ENCODE data around the gene TMPRSS9. TPM values are rescaled to one million over a fixed set of nuclear protein-coding genes. Genes with fewer than 3 reads are reported as not detected.
"Not testable (repeated sequence)": the region's sequence is repeated elsewhere in the genome, so short reads cannot be mapped to it uniquely, and the experiment has no call there.

TMPRSS9 gene
- total RNA-seq, 1 experiment from 2014 or later = 0.66 TPM

DNA sequence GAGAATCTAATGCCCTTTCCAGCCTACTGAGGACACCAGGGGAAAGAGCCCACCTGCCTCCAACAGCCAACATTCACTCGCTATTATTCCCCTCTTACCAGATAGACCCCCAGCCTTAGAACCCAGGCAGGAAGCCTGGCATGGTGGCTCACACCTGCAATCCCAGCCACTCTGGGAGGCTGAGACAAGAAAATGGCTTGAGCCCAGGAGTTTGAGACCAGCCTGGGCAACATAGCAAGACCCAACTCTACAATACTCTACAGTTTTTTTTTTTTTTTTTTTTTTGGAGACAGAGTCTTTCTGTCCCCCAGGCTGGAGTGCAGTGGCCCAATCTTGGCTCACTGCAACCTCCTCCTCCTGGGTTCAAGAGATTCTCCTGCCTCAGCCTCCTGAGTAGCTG is 100.2 kb downstream of the TMPRSS9 start:
- BruUV-seq (replicated peaks) = no TSS peak
- Histone ChIP-seq H3K27me3 (replicated peaks; ENCODE audit: control insufficient read depth, insufficient read depth, low read length) (no peaks in the 10 kb centered on the region), H3K4me3 (ENCODE audit: low read depth, low read length) (no peak overlapping the region), H3K9me3 (no peaks in the 10 kb centered on the region), H3K4me1 (peaks cover 3% of the 10 kb centered on the region; the same call in 1 of the 2 replicates), H3K36me3 (ENCODE audit: control insufficient read depth, insufficient read depth, low read length) (no peaks in the 10 kb centered on the region)
- ChIA-PET CTCF (no interaction called here), POLR2A (interaction anchor here (0.7 kb wide), 1 partner anchor 83 kb away, joined by 16 read pairs; no protein-coding TSS in a partner anchor)
- no peaks in the 10 kb centered on the region for H3K4me1 Mint-ChIP-seq (ENCODE audit: low read depth, unreplicated experiment)
- no peaks in the 10 kb centered on the region for H3K27me3 Mint-ChIP-seq (ENCODE audit: insufficient read depth, unreplicated experiment)
- no peaks in the 10 kb centered on the region for H3K9me3 Mint-ChIP-seq (ENCODE audit: unreplicated experiment)
- no peak overlapping the region for H3K4me3 Mint-ChIP-seq (ENCODE audit: unreplicated experiment)
- no peak for DNase-seq
- H3K27ac Mint-ChIP-seq (ENCODE audit: unreplicated experiment) = no peak overlapping the region
- intact Hi-C loops (cut with micrococcal nuclease; ENCODE audit: unreplicated experiment) = no loop called here
- no peak for TF ChIP-seq CTCF (IDR thresholded peaks at IDR 0.05; ENCODE audit: insufficient read depth in 1 of 2, low read depth in 1 of 2, low read length in 1 of 2, severe bottlenecking in 1 of 2, unreplicated experiment in 1 of 2)
- peaks cover 5% of the 10 kb centered on the region for H3K36me3 Mint-ChIP-seq (ENCODE audit: insufficient read depth, unreplicated experiment)

GRCh38 chr19:2461751-2462634 is 101.9 kb downstream of the TMPRSS9 start:
- no TSS peak for BruUV-seq (replicated peaks)
- H3K27me3 Mint-ChIP-seq (ENCODE audit: insufficient read depth, unreplicated experiment) = no peaks in the 10 kb centered on the region
- TF ChIP-seq CTCF (IDR thresholded peaks at IDR 0.05; ENCODE audit: insufficient read depth in 1 of 2, low read depth in 1 of 2, low read length in 1 of 2, severe bottlenecking in 1 of 2, unreplicated experiment in 1 of 2) = no peak
- H3K9me3 Mint-ChIP-seq (ENCODE audit: unreplicated experiment) = no peaks in the 10 kb centered on the region
- no peak overlapping the region for H3K27ac Mint-ChIP-seq (ENCODE audit: unreplicated experiment)
- Histone ChIP-seq H3K4me3 (ENCODE audit: low read depth, low read length) (no peak overlapping the region), H3K27me3 (replicated peaks; ENCODE audit: control insufficient read depth, insufficient read depth, low read length) (no peaks in the 10 kb centered on the region), H3K9me3 (no peaks in the 10 kb centered on the region), H3K36me3 (ENCODE audit: control insufficient read depth, insufficient read depth, low read length) (no peaks in the 10 kb centered on the region), H3K4me1 (no peaks in the 10 kb centered on the region)
- no peaks in the 10 kb centered on the region for H3K4me1 Mint-ChIP-seq (ENCODE audit: low read depth, unreplicated experiment)
- POLR2A ChIA-PET = interaction anchor here (1.5 kb wide), 1 partner anchor 14 kb away, joined by 11 read pairs; the partner anchor contains the start of gene GADD45B
- intact Hi-C loops (cut with micrococcal nuclease; ENCODE audit: unreplicated experiment) = no loop called here
- peaks cover 5% of the 10 kb centered on the region for H3K36me3 Mint-ChIP-seq (ENCODE audit: insufficient read depth, unreplicated experiment)
- CTCF ChIA-PET = no interaction called here
- H3K4me3 Mint-ChIP-seq (ENCODE audit: unreplicated experiment) = peak overlapping the region; percentile 55
- no peak for DNase-seq

DNA sequence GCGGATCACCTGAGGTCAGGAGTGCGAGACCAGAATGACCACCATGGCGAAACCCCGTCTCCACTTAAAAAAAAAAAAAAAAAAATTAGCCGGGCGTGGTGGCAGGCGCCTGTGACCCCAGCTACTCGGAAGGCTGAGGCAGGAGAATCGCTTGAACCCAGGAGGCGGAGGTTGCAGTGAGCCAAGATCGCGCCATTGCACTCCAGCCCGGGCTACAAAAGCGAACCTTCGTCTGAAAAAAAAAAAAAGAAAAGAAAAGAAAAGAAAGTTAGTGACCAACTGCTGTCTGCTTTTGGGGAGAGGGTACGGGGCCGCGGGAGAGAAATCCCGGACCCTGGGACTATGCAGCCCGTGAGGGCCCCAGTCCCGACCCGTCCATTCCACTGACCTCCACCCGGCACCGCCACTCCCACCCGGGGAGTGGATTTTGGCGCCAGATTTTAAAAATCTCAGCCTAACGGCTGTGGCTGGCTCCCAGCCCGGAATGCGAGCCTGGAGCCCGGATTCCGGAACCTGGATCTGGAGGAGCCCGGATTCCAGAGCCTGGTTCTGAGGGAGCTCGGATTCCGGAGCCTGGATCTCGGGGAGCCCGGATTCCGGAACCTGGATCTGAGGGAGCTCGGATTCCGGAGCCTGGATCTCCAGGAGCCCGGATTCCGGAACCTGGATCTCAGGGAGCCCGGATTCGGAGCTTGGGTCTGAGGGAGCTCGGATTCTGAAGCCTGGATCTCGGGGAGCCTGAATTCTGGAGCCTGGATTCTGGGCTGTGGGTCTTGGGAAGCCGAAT is 102.8 kb downstream of the TMPRSS9 start:
- Mint-ChIP-seq H3K27ac (ENCODE audit: unreplicated experiment) (no peak overlapping the region), H3K36me3 (ENCODE audit: insufficient read depth, unreplicated experiment) (peaks cover 5% of the 10 kb centered on the region), H3K9me3 (ENCODE audit: unreplicated experiment) (no peaks in the 10 kb centered on the region), H3K4me3 (ENCODE audit: unreplicated experiment) (peak overlapping the region; percentile 55), H3K27me3 (ENCODE audit: insufficient read depth, unreplicated experiment) (no peaks in the 10 kb centered on the region), H3K4me1 (ENCODE audit: low read depth, unreplicated experiment) (no peaks in the 10 kb centered on the region)
- ChIA-PET CTCF (interaction anchor here (0.5 kb wide), 1 partner anchor 174 kb away, joined by 3 read pairs; no protein-coding TSS in a partner anchor), POLR2A (interaction anchor here (1.5 kb wide), 1 partner anchor 13 kb away, joined by 11 read pairs; the partner anchor contains the start of gene GADD45B)
- Histone ChIP-seq H3K27me3 (replicated peaks; ENCODE audit: control insufficient read depth, insufficient read depth, low read length) (no peaks in the 10 kb centered on the region), H3K4me3 (ENCODE audit: low read depth, low read length) (no peak overlapping the region), H3K4me1 (no peaks in the 10 kb centered on the region), H3K36me3 (ENCODE audit: control insufficient read depth, insufficient read depth, low read length) (no peaks in the 10 kb centered on the region), H3K9me3 (no peaks in the 10 kb centered on the region)
- DNase-seq = peak; percentile 76 to 87
- no TSS peak for BruUV-seq (replicated peaks)
- intact Hi-C loops (cut with micrococcal nuclease; ENCODE audit: unreplicated experiment) = no loop called here
- TF ChIP-seq CTCF (IDR thresholded peaks at IDR 0.05; ENCODE audit: insufficient read depth in 1 of 2, low read depth in 1 of 2, low read length in 1 of 2, severe bottlenecking in 1 of 2, unreplicated experiment in 1 of 2) = no peak

GRCh38 chr19:2463694-2464093 is 103.6 kb downstream of the TMPRSS9 start:
- H3K36me3 ChIP-seq (ENCODE audit: control insufficient read depth, insufficient read depth, low read length); H3K4me1 Mint-ChIP-seq (ENCODE audit: low read depth, unreplicated experiment); H3K4me1 ChIP-seq; CTCF ChIA-PET; H3K27me3 ChIP-seq (replicated peaks; ENCODE audit: control insufficient read depth, insufficient read depth, low read length); H3K36me3 Mint-ChIP-seq (ENCODE audit: insufficient read depth, unreplicated experiment); H3K9me3 Mint-ChIP-seq (ENCODE audit: unreplicated experiment); intact Hi-C loops (cut with micrococcal nuclease; ENCODE audit: unreplicated experiment); DNase-seq; BruUV-seq (replicated peaks); H3K27me3 Mint-ChIP-seq (ENCODE audit: insufficient read depth, unreplicated experiment); H3K9me3 ChIP-seq; H3K4me3 Mint-ChIP-seq (ENCODE audit: unreplicated experiment); H3K27ac Mint-ChIP-seq (ENCODE audit: unreplicated experiment); H3K4me3 ChIP-seq (ENCODE audit: low read depth, low read length): not testable (repeated sequence)
- POLR2A ChIA-PET = interaction anchor here (1.5 kb wide), 1 partner anchor 12 kb away, joined by 11 read pairs; the partner anchor contains the start of gene GADD45B

Data from Caco-2 (cell line).